Cerebellar nuclear complex (tissue), 1 donor: ENCODE measurements around the gene RND2.

Experiments
- DNase-seq, 2 experiments: peaks; one replicate each; lab custom pipeline; 2025; lab: John Stamatoyannopoulos, UW

The RND2 gene

DNA sequence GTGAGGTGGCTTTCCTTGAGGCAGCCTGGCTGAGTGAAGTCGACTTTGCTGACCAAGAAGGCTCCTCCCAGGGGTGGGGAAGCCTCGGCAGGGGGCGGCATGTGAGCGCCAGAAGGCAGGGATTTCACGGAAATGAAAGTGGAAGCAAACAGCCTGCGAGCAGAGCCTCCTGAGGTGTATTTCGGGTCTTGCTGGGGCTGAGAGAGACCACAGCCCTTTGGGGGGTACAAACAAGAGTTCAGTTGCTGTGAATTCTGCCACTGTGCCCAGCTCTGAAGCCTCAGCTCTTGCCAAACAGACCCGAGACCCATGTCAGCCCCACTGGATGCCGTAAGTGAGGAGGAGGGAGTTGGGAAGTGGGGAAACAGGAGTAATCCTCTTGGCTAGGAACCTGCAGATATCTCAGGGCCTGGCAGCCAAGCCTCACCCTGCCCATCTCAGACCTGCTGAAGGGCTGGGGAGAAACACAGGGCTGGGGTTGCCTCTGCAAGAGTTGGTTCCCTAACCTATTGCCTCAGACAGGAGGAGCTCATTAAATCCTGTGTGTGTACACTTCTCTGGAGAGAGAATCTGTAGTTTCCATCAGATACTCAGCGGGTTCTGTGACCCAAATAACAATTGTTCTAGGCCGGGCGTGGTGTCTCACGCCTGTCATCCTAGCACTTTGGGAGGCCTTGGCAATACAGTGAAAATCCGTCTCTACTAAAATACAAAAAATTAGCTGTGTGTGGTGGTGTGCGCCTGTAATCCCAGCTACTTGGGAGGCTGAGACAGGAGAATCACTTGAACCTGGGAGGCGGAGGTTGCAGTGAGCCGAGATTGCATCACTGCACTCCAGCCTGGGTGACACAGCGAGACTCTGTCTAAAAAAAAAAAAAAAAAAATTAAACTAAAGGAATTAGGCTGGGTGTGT is 18.1 kb upstream of the RND2 start, which contains the start of gene IFI35:
TSS of gene IFI35 (plus strand) at position 146 of the 913 bp plus-strand sequence. CDS start at position 310, 164 bp downstream.
- no peak for DNase-seq

DNA sequence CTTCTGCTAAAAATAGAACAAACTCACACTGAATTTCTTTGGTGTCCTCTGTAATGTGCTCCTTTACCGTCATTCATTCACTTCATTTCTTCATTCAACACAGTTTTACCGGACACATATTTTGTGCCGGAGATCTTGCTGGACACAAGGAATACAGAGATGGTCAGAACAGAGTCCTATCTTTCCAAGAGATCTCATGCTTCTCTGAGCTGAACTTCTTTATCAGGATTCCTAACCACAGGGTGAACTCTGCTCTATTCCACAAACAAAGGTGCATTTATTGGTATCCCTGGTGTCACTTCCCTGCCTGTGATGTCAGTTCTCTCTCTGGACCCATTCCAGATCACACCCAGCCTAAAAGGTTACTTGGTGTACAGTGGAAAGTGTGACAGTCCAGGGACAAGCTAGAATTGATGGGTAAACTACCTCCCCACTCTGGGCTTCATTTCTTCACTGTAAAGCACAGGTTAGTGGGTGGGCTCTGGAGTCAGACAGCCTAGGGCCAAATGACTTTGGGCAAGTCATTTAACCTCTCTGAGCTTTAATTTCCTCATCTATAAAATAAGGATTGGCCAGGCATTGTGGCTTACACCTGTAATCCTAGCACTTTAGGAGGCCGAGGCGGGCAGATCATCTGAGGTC is 14.2 kb upstream of the RND2 start:
- DNase-seq = no peak

DNA sequence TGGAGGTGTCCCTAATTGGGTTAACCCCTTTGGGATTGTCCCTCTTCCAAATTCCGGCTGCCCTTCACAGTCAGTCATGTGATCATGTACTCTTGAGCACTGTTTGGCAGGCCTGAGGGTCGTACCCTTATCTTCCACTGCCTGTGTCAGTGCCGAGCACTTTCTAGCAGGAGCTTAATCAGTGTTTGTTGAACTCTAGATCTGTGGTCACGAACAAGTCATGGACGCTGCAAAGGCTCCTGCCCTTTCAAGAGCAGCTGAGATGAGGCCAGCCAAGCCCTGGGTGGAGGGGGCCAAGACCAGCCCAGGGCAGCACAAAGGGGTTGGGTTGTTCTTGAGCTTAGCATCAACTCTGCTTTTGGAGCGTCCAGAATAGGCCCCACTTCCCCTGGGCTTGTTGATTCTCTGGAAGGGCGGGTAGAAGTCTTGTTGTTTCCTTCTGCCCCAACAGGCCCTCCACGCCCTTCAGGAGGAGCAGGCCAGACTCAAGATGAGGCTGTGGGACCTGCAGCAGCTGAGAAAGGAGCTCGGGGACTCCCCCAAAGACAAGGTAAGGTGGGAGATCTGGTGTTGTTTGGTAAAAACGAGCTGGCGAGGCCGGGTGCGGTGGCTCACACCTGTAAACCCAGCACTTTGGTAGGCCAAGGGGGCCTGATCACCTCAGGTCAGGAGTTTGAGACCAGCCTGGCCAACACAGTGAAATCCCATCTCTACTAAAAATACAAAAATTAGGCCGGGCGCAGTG is 13.1 kb upstream of the RND2 start:
- DNase-seq = no peak

DNA sequence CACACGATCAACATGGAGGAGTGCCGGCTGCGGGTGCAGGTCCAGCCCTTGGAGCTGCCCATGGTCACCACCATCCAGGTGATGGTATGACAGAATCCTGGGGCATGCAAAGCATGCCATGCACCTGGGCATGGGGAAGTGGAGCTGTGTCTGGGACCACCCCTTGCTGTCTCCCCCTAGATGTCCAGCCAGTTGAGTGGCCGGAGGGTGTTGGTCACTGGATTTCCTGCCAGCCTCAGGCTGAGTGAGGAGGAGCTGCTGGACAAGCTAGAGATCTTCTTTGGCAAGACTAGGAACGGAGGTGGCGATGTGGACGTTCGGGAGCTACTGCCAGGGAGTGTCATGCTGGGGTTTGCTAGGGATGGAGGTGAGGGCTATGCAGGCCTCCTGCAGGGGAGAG is 11.7 kb upstream of the RND2 start:
- DNase-seq = no peak

DNA sequence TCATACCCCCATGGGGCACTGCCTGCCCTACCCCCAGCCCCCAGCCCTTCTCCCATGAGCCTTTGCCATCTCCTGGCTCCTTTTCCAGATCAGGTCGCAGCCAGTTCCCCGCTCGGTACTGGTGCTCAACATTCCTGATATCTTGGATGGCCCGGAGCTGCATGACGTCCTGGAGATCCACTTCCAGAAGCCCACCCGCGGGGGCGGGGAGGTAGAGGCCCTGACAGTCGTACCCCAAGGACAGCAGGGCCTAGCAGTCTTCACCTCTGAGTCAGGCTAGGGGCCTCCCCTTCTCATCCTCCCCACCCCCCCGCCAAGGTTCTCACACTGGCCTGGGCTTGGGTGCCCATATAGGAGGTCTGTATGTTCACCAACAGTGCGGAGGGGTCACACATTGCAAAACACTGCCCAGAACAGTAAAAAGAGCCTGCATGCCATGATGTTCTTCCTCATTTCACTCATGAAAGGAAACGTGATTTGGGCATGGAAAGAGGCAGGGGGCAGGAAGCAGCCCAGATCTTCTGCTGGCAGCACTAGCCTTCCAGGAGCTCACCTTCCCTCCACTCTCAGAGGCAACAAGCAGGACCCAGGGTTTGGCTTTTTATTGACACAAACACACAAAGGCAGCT is 10.9 kb upstream of the RND2 start:
- DNase-seq = no peak

DNA sequence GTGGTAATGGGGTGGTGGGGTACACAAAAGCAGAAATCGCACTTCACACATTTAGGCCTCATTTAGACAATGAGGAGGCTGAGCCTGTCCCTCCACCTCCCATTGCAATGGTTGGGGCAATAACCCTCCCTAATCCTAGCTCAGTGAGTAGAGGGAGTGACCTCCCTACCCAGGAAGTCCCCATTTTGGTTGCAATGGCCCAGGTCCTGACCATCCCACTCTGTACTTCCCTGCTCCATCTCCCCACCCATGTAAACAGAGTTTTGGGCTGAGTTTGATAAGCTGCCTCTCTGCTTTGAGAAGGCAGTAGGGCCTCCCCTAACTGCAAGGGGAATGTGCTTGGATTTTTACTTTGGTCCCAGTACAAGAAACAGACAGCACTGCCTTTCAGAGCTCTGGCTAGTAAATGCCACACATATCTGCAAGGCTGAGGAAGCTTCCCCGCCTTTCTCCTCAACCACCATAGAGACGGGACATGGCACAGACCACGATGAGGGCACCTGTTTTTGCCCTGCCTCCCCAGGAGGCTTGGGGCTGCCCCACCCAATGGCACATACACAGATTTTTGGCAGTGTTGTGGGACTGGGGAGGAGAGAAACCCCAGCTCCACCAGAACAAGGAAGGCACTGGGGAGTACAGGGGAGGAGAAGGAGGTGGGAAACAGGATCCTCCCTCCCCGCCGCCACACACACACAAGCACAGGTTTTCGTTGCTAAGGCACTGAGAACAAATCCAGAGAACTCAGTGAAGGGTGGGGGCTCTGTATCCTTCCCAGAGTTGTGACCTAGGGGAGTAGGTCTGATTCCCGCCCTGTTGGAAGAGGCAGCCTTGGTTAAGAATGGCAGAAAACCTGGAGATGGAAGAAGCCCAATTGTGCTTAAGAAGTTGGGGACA is 10.1 kb upstream of the RND2 start:
- DNase-seq = no peak

DNA sequence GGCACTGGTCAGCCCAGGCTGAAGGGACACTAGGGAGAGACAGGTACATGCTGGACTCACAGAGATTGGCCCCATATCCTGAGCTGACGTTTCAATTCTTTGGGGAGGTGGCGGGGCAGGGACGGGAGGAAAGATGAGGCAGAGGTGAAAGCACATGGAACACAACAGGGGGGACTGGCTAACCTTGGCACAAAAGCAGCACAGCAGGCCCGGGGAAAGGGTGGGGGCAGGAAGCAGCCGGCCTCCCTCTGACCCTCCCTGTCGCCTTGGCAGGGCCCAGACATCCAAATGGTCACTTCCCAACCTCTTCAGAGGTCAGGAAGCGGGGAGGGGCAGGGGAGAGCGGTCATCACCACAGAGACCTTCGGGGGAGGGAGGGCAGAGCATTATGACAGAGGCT is 9.5 kb upstream of the RND2 start:
- DNase-seq = no peak

DNA sequence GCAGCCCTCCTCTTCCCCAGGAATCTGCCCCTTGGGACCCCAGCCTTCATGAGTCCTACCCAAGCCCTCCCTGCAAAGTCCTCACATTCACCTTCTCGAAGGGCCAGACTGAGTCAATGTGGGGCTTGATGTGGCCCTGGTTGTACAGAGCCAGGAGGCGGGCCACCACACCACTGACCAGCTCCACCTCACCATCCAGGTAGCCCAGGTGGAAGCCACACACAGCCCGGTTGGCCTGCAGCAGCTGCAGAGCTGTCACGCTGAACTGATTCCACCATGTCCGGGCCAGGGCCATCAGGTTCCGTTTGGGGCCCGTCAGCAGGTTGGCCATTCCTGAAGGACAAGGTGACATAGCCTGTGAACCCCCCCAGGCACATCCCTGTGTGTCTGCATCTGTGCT is 8.8 kb upstream of the RND2 start:
- DNase-seq = no peak

DNA sequence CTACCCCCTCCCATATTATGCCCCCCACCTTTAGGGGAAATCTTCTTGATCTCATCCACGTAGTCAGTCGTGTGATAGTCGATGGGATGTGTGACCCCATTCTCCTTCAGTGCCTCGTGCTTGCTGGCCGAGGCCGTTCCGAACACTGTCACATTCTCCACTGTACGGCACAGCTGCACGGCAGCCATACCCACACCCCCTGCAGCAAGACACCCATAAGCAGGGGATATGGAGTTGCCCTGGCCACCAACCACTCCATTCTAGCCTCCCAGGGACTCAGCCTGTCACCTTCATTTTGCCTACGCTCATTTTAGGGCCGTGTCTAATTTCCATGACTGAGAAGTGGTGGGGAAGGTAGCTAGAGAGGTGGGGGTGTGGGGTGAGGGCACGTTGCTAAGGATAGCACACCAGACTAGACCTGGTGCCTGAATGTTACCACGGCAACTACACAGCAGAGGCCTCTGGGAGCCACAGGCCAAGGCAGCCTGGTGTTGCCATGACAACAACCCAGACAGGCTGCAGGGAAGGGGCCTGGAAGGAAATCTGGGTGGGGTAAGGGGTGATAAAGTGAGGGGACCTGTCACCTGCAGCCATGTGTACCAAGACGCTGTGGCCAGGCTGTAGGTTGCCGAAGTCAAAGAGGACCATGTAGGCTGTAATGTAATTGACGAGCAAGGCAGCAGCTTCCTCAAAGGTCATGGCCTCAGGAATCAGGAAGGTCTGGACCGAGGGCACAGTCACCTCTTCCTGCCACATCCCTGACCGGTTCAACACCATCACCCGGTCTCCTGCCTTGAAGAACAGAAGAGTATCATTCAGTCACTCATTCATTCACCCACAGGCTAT is 6.8 kb upstream of the RND2 start:
- DNase-seq = no peak

DNA sequence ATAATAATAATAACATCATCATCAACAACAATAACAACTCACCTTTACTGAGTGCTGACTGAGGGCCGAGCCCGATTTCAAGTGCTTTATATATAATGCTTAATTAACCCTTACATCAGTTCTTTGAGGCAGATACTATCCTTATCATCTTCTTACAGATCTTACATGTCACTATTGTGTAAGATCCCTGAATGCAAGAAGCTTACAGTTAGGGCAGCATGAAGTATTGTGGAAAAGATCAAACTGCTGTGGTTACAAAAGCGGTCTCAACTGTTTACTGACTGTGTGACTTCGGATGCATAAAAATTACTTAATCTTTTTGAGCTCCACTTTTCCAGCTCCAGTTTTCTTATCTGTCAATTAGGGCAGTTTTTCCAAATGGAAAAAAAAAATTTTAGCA is 6.1 kb upstream of the RND2 start:
- DNase-seq = no peak

DNA sequence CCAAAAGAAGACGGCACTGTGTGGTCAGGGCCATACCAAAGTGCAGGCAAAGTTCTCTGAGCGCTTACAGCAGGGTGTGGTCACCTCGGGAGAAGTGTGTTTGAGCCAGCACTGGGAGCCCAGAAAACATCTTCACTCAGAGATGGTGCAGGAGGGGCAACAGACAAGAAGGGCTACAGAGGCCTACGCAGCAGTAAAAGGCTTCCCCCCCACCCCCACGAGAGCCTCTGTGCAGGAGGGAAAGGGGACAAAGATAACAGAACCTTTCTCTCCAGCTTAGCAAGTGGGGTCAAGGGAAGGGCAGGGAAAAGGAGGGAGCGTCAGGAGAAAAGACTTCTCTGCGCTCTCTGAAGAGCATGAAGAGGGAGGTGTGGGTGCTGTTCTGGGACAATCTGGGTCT is 5.6 kb upstream of the RND2 start:
- DNase-seq = no peak

DNA sequence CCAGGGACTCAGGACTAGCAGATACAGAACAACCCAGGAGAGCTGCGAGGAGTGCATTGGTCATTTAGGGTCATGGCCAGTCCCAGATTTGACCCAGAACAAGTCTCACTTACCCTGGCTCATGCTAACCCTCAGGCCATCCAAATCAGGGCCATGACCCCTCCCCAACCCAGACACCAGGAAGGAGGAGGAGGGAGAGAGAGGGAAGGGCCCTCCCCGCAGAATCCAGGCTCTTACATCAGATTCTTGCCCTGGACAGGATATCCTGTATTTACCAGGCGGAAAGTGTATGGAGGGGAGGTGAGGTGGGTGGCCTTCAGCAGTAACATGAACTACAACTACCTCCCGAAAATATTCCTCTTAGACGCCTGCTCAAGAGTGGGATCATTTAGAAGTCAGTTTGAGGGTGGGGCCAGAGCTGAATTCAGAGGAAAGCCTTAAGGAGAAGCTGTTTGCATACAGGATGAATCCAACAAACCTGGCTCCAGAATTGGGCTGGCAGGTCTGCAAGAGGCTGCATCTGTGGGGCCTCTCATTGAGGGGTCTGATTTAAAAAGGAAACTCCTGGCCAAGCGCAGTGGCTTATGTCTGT is 4.9 kb upstream of the RND2 start:
- no peak for DNase-seq

DNA sequence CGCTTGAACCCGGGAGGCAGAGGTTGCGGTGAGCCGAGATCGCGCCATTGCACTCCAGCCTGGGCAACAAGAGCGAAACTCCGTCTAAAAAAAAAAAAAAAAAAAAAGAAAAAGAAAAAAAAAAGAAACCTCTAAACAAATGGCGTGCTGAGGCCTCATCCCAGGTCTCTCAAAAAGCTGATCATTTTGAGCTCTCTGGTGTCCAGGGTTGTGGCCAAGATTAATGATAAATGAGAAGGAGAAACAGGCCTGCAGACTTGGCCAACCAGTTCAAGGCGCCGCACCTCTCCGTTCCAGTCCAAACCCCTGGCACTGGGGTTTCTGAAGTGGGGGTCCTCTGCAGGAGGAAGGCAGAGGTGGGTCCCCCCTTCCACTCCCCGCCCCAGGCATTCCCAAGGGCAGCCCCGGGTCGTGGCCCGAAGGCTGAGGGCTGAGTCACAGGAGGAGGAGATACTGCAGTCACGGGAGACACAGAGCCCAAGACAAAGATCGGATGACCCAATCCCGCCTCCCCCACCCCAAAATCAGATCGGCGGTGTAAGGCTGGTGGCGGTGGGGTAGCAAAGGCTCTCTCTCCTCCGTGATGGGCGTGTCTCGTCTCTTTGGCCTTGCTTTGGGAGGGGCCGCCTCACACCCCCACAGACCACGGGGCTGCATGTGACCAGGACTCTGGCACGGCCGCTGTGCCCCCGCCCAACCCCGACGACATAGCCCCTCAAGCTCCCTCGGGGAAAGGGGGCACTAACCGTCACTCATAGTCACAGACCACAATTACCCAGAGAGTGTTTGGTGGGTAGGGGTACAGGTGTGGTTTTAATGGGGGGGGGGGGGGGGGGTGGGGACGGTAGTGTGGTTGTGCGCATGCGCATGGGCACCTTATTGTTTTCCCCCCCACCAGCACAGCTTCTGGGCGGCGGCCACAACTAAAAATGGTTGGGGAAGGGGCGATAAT is 4.0 kb upstream of the RND2 start:
- no peak for DNase-seq

DNA sequence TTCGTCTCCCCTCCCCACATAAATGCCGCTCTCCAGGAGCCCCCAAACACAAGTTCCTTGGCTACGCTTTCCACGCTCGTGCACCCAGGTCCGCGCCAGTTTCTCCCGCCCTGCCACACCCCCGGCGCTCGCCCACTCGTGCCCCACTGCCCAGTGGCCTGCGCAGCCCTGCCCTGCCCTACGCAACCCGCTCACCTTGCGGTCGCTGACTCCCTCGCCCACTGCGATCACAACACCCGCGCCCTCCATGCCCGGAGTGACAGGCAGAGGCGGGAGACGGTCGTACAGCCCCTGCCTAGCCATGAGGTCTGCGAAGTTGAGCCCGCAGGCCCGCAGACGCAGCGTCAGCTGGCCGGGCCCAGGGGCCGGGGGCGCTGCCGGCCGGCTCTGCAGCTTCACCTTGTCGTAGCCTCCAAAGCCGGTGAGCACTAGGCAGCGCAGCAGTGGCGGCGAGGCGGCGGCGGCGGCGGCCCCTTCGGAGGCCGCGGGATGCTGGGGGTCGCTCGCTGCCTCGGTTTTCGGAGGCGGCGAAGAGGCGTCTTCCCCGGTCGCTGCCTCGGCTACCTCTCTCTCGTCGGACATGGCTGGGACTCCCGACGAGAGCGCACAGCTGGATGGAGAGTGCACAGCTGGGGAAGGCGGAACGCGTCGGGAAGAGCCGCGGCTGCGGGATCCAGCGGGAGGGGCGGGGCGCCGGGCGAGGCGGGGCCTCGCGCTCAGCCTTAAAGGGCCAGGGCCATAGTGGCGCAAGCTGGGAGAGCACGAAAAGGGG is 3.1 kb upstream of the RND2 start, which contains the start of gene VAT1:
TSS of gene VAT1 (minus strand) at position 645 of the 772 bp plus-strand sequence. CDS start at position 582, 63 bp downstream.
- DNase-seq = no peak

DNA sequence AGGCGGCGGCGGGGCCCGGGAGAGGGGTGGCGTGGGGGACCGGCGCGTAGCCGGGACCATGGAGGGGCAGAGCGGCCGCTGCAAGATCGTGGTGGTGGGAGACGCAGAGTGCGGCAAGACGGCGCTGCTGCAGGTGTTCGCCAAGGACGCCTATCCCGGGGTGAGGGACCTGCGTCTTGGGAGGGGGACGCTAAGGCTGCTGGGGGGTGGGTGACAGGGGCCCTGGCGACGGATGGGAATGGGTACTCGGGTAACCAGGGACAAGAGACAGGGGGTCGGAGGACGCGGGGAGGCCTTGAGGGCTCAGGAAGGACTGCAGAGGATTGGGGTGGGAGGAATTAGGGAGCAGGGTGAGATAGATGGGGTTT is 243 bp downstream of the RND2 start:
- DNase-seq = no peak

DNA sequence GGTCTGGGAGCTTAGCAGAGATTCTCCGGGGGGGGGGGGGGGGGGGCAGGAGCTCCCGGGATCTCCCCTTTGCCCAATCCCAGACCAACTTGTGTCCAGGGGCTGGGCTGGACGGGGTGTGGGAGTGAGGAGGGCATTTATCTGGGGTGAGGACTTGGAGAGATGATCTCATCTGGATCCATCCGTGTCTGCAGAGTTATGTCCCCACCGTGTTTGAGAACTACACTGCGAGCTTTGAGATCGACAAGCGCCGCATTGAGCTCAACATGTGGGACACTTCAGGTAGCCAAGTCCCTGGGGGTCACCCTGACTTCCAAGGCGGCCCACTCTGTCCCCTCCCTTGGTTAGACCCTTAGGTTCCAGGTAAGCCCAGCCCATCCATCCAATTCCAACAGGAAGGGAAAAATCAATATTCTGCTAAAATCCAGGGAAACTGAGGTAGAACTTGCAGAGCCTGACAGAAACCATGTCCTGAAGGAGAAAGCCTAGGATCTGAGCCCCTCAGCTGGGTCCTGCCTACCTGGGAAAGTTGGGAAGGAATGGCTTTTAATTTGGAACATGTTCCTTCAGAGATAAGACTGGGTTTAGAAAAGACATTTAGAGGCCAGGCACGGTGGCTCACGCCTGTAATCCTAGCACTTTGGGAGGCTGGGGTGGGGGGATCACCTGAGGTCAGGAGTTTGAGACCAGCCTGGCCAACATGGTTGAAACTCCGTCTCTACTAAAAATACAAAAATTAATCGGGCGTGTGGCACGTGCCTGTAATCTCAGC is 921 bp downstream of the RND2 start:
- DNase-seq = no peak

DNA sequence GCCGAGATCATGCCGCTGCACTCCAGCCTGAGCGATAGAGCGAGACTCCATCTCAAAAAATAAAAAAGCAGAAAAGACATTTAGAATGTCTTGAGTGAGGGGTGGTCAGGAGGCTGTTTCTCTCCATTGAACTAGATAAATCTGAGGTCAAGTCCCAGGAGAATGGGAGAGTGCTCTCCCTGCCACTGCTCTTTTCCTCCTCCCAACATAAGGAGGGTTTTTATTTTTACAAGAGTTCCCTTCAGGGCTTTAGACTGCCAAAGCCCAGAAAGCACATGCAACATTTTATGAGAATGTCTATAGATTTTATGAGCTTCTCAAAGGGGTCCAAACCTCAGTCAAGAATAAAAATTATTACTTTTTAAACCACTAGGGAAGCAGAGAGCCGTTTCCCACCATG is 1.6 kb downstream of the RND2 start:
- DNase-seq = no peak
